Measurements from ENCODE around the gene TAGLN.

The TAGLN gene

DNA sequence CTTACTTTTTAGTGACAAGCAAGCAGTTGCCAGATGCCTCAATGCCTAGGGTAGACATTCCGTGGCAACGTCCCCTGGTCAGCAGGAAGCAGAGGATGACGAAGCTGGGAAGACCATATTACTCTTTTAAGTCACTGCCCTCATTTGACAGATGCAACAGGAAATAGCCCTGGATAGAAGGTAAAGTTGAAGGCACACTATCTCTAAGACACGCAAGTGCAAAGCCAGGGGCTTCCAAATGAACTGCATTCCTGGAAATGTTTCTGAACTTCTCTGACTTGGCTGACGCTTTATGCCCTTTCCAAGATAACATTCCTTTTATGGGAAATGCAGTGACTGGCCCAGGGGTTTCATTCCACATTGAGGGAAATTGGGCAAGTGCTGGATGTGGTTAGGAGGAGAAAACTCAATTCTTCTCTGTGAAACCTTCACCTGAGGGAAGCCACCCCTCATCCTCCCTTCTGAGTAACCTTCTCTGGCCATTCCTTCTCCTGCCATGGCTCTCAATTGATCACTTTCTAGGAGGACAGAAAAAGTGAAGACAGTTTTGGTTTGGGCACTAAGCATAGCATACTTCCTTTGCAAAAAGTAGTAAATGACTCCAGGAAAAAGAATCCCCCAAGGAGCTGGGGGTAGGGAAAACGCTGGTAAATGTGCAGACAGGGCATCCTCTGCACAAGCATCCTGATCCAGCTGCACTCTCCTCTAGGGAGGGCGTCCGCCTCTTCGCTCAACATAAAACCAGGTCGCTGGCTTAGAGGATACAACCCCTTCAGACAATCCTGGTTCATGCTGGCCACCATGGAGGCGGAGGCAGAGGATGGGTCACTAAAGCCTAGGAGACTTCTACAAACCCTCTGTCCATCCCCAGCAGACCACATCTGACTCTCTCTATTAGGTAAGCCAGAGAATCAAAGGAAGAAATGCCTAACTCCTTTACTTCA is 18.2 kb downstream of the TAGLN start:
- peak; percentile 96 for DNase-seq

DNA sequence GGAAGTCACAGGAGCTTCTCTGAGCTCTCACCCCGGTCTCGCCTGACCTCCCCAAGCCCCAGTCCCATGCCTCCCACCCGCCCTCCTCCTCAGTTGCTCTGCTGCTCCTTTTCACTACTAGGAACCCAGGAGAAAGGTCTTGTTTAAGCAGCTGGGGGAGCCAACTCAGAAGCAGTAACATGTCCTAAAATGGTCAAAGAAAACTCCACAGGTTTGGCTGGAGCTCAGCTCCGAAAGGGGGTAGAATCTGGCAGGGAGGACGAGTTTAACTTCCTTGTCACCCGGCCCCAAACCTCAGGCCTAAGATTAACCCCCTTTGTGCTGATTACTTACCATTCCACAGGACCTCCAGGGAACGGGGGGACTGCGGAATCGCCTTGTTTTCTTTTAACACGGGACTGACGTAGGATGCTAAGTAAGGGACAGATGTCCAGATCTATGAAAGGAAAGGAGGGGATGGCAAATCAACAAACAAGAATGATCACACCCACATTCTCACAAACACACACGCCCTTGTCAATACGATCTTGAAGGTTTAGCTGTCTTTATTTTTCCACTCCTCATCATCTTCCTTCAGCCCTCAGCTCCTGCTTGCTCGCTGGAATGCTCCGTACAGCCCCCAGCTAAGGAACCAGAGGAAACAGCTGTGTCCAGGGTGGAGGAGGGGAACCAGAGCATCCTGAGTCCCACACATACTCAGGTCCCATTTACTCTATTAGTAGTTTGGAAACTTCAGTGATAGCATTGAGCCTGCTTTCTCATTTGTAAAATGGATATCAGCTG is 19.2 kb downstream of the TAGLN start:
- DNase-seq = no peak

DNA sequence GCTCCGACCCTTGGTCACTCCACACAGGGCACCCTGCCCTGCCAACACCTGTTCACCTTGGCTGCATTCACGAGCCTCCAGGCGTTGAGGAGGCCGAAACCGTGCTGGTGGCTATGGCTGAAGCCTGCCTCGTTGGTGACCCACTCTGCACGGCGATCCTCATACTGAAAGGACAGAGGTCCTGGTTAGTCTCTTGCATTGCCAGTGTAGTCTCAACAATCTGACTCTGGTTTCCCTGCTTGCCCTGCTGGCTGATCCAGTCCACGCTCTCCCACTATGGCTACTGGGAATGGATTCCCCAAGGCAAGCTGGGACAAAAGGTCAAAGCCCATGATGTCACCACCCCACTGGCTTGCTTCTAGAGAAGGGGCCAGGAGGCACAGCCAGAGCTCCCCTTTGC is 19.8 kb downstream of the TAGLN start:
- DNase-seq = no peak

DNA sequence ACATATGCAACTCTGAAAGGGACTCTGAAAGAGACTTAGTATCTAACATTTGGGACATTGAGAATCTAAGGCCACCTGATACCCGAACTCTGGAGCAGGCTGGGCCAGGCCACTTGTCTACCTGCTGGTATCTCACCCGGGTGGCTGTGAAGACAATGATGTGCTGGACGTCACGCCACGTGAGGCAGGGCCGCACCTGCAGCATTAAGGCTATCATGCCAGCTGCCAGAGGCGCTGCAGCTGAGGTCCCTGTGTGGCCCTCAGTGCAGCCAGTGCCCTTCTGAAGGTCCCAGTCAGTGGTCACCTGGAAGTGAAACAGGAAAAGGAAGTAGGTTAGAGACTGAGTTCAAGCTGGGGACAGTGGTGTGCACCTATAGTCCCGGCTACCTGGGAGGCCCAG is 20.3 kb downstream of the TAGLN start:
- DNase-seq = no peak

DNA sequence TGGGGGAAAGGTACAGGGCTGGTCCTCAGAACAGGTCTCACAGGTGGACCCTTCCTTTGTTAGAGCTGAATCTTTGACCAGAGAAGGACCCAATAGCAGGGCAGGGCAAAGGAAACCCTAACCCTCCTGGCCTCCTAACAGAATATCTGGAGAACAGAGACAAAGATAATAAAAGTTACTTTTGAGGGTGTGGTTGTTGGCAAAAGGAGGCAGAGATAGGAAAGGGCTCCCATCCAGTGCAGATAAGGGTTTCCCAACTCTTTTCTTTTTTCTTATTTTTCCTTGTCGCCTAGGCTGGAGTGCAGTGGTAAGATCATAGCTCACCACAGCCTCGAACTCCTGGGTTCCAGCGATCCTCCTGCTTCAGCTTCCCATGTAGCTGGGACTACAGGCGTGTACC is 20.8 kb downstream of the TAGLN start:
- DNase-seq = no peak

DNA sequence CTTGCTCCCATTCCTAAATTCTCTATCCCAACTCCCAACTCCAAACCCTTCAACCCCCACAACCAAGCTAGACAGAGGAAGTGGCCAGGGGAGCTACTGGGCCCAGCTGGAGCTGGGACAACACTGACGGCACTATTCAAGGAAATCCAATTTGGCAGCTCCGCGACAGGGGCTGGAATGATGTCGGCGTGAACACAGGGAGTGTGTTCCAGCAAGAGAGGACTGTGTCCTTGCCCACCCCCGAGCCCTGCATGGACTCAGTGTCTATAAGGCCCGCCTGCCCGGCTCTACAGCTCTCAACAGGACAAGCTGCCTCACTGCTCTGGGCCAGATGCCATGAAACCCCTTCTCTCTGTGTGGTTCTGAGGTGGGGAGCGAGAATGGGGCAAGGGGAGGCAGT is 21.4 kb downstream of the TAGLN start:
- DNase-seq = no peak

DNA sequence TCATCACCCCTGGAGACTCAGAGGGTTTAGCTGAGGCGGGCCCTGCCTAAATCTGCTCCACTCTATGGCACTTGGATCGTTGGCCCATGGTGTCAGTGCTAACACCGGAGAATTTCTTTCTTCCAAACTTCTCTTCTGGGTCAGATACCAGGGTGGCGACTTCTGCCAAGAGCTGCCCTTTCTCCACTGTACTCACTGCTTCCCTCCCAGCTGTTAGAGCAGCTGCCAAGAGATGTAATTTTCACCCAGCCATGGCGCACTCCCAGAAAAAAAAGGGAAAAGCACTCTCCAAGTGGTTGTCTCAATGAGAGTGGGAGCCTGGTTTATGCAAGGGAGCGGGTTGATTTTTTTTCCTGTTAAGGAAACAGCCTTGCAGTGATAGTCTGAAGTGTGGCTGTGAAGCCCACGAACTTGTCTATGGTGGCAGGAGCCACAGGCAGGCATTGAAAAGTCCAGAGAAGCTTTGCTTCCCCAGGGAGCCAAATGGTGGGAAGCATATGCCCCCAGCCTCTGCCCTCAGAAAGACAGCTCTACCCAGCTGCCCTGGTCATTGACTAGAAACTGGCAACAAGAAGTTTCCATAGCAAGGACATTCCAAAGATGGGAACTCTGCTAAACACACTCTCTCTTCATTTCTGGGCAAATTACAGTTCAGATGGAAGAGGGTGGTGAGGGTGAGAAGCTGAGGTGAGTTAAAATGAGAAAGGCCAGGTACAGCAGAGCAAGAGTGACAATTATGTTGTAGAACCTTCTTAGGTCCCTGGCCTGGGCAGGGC is 22.0 kb downstream of the TAGLN start:
- no peak for DNase-seq

DNA sequence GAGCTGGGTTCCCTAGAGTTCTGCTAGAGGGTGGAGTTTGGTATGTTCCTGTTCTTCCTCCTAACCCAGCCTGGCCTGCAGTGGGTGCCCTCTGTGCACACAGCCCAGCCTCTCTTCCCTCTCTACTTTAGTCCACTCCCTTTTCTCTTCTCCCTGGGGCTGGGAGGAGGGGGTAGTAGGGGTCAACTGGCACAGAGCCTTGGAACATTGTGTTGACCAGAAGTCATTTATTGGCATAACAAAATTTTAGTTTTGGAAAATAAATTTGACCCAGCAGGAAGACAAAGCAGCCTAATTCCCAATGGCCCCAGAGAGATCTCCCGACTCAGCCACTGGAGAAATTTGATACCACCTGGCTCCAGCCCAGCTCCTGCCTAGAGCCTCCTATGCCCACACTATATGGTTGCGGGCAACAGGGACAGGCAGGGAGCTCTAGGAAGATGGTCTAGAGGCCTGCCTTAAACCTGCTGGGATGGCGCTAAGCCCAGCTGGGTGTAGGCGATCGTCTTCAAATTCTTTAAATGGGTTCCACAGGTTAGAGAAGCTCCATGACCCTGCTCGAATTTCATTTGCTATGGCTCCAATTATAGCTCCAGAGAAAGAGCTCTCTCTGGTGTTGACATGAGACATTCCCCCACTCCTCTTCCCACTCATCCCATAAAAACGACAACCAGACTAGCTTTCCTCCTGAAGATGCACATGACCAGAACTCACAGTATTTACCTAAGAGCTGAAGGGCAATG is 22.8 kb downstream of the TAGLN start:
- no peak for DNase-seq

DNA sequence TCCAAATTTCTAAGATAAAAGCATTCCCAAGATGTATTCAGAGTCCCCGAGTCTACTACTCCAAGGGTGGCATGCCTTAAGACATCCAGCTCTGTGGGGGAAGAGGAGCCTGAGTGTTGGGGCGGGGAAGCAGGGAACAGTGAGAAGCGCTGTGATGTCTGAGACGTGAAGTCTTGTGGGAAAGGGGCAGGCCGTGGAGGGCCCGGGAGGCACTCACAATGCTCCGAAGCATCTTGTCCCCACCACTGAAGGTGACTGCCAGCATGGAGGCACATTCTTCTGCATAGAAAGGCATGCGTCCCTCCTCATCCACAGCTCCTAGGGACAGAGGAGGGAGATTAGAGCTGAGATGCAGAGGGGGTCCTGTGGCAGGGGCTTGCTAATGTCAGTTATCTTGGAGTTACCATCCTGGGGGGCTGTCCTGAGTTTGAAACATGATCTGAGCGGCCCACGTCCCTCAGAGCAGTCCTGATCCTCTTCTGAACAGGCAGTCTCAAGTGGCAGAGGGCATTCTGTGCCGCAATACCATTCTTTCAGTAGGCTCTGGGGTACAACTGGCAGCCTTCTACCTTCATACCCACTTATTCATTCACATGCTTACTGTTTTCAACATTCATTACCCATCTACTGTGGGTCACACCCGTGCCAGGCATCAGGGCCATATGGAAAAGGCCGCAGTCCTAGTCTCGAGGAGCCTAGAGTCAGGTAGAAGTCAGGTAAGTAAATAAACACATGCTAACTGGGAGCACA is 24.0 kb downstream of the TAGLN start:
- no peak for DNase-seq

DNA sequence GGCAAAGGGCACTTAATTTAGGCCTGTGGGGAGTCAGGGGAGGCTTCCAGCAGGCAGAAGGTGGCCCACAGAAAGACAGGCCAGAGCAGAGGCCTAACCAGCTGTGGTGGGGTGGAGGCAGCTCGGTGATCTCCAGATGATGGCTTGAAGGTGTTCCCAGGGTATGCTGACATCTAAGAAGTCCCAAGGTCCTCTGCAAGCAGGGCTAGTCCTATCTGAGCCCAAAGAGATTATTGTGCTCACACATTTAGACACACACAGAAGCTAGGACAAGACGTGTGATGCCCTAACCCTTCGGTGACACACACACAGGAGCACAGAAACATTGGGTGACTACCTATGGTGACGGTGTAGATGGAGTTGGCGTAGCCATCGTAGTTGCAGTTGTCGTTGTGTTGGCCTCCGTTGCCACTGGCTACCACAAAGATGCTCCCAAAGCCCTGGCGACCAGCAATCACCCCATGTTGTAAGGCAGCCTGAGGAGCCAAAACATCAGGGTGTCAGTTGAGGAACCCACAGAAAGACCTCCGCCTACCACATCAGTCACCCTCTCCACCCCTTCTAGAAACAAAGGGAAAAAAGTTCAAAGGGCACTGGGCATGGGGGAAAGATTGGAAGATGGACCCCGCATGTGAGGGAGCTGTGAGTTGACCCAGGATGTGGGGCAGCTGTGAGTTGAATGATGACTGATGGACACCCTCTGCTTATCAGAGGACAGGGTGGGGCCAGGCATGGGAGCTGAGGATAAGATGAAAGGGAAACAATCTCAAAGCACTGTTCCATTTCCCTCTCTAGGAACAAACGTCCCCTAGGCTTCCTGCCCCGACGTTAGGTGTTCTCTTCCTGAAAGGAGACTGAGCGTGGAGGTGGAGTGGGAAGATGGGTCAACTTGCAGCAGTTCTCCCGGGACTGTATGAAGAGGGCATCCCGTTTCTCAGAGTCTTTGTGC is 24.8 kb downstream of the TAGLN start:
- no peak for DNase-seq

DNA sequence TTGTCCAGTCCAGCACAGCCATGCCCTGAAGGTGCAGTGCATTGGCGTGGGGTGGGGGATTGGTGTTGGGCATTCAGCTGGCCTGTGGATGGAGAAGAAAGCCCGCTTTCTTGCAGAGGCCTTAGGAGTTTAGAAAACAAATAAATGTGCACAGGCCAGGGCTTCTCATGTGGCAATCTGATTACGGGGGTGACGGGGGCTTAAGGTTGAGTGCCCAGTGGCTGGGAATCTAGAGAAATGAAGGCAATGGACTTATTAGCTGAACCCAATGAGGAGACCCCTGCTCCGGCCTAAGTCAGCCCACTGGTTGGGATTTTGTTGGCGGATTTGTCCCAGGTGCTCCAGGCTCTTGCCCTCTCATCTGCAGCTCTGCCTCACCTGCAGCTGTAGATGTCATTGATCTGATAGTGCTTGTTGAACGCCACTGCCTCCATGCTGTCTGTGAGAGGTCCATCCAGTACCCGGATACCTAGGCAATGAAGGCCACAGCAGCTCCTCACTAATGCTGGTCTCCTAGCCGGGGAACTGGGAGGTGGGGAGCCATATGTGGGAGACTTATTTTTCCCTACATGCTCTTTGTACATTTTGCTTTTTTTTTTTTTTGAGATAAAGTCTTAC is 26.5 kb downstream of the TAGLN start:
- DNase-seq = no peak

DNA sequence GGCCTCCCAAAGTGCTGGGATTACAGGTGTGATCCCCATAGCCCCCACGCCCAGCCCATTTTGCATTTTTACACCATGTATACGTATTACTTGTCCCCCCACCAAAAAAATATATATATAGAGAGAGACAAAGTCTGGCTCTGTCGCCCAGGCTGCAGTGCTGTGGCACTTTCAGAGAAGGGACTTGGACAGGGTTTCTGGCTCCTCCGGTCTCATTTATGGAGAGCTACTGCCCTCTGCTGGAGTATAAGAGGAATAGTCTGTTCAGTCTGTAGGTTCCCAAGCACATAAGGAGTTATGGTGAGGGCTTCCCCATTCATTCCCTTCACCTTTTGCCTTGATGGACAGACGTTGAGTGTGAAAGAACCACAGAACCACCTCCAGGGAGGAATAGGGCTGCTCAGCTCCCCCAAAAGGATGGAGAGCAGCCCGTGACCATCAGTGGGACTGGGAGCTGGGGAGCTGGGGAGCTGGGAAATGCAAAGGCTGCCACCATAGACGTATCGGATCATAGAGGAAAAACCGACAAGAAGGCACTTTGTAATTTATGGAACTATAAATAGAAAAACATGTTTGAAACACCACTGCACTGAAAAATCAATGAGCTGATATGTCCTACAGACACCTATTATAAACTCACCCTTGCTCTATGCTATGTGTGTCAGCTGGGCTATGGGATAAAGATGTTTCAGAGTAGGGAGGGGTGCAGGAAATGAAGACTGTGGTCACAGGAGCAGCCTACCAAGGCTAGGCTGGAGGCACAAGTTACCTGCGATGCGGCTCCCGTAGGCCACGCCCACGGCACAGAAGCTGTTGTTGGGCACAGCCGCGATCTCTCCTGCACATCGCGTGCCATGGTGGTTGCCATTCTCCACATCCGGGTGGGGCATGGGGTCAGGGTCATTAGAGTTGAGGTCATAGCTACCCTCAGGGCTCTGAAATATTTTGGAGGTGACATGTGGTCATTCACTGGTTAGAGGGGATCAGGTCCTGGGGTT is 27.5 kb downstream of the TAGLN start:
- no peak for DNase-seq

DNA sequence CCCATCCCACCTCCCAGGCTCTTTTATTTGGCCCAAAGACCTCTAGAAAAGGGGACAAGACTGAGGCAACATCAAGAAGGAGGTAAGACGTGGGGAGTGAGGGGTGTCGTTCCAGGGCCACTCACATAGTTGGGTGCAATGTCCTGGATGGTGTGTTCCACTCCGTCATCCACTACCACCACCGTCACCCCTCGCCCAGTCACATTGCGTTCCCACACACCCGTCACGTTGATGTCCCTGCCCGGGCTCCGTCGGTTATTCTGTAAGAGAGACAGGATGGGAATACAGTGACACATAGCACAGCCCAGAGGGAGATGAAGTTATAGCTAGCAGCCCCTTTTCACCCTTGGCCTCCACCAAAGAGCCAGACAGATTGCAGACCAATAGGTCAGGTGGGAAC is 28.9 kb downstream of the TAGLN start:
- no peak for DNase-seq

DNA sequence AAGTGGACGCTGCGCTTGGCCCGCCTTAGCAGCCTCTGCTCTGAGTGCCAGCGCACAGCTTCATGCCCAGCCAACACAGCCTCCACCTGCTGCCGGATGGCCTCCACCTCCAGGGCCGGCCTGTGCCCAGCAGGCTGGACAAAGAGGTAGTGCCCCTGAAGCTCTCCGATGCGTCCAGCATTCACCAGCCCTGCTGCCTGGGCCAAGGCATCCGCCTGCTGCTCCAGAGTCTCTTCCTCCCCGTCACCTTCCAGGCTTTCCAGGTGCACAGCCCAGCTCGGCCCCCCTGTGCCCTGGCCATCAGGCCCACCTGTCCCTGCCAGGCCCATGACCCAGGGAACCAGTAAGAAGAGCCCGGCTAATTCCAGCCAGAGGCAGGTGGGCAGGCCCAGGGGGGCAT is 30.2 kb downstream of the TAGLN start:
- no peak for DNase-seq

DNA sequence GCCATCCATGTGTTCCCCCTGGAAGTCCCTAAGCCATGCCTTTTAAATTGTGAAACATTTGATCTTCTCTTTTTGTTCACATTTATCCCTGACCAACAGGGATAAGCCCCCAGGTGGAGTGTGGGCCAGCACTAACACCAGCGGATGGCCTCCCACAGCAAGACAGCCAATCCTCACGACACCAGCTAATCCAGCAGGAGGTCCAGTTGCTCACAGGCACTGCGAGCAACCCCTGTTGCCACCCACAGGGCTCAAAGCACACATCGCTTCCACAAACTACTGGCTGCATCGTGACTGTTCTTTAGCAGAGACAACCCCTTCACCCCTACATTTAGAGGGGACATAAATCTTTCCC is 30.7 kb downstream of the TAGLN start:
- DNase-seq = no peak

DNA sequence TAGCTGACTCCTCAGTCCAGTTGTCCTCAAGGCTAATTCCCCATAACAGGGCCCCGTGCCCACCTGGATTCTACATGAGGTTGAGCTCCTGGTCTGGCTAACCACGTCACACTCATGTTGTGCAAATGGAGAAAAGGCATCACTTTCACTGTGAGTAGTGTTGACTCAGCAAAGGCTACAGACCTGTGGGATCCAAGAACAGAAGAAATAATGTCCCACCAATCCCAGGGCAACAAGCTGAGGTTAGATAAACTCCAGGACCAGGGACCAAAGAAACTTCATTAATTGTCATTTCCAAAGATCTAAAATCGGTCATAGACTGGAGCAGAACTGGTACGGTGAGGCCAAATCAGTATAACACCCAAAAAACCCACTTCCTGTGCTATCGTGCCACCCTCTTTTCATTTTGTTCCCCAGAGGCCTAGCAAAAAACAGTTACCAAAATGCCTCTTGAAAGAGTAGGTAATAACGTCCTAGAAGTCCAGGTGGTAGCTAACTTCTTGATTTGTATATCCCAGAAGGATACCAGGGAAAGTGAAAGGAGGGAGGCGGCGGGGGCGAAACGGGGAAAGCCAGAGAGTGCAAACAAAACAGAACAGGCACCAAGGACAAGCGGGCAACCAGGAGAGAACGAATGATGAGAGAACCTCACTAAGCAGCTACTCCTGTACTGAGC is 31.3 kb downstream of the TAGLN start:
- DNase-seq = no peak

DNA sequence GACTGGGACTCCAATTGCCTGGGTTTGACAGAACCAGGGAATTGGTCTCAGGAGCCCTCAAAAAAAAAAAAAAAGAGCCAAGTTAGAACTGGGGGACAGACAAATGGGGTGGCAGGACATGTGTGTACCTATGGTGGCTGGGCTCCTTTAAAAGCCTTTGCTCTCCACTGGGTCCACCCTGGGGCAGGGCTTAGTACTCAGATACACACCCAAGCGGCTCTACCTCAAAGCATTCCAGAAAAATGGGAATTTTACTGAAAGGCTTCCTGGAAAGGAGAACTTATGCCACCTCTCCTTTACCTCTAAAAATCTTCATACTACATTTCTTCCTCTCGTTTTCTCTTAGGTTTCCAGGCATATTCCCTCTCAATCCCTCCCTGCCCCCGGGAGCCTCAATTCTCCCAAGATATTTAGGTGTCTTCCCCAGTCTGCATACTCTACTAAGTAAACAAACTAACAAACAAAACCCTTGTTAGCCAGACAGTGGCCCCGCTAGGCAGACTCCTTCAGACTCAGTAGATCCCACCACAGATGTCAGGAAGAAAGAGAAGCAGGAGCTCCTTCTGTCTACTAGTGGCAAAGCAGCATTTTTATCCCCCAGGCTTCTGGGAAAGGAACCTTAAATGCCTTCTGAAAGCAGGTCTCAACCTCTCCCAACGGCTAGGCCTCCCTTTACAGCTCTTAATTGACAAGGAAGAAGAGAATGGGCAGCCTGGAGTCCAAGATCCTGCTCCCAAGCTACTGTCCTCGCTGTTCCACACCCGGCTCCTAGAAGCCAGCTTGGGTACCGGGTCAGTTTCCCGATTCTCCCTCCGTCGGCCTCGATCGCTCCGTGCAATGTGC is 32.0 kb downstream of the TAGLN start:
- no peak for DNase-seq

DNA sequence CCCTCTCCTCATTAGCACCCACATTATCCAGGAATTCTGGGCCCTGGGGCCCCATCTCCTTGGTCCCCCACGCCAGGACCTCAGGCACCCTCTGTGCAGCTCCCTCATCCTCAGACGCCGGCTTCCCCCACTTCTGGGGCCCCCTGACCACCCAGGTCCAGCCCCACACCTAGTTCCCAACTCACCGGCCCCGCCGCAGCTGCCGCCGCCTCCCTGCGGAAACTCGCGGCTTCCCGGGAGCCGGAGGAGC is 32.6 kb downstream of the TAGLN start, which contains the start of gene PCSK7:
Gene PCSK7, minus strand, starts transcription at position 232 of the 250 bp plus-strand sequence. CDS start 2,229 bp downstream, outside the sequence.
- DNase-seq = no peak
